NT2/D1 (cell line): ENCODE results near the gene SIGLEC11.
A peak's percentile ranks its signal among the peaks of the same experiment; 100 is the strongest.
"Not testable (repeated sequence)": the region's sequence is repeated elsewhere in the genome, so short reads cannot be mapped to it uniquely, and the experiment has no call there.

Experiments
- DNase-seq: peaks from one replicate; pipeline ENCODE4 v3.0.0-alpha.2; 2011; ENCODE audit warnings: low read depth, low spot score
- H3K27me3 ChIP-seq: 2 replicates; pipeline ENCODE4 v1.6.0; 2011; ENCODE audit warnings: mild to moderate bottlenecking; ENCODE audit not compliant: insufficient read length, insufficient read depth
- H3K36me3 ChIP-seq: 2 replicates; pipeline ENCODE4 v1.6.1; 2011; ENCODE audit warnings: mild to moderate bottlenecking, low read length, mixed read lengths; ENCODE audit not compliant: insufficient read depth, insufficient read length
- H3K4me1 ChIP-seq: 2 replicates; pipeline ENCODE4 v1.5.1; 2011; ENCODE audit not compliant: insufficient read depth, insufficient read length
- H3K4me3 ChIP-seq: 2 replicates; pipeline ENCODE4 v1.5.1; 2011; ENCODE audit warnings: low read depth; ENCODE audit not compliant: insufficient read length
- H3K9ac ChIP-seq: 2 replicates; pipeline ENCODE4 v1.6.0; 2011; ENCODE audit warnings: low read depth; ENCODE audit not compliant: insufficient read length
- H3K9me3 ChIP-seq: 2 replicates; pipeline ENCODE4 v1.5.1; 2011; ENCODE audit warnings: mild to moderate bottlenecking, low read length; ENCODE audit not compliant: insufficient read depth
- SUZ12 ChIP-seq: IDR thresholded peaks from 2 replicates; pipeline ENCODE4 v1.6.1; 2011; ENCODE audit not compliant: insufficient read length, insufficient read depth; ENCODE audit errors: extremely low read depth
- YY1 ChIP-seq: IDR thresholded peaks from 2 replicates; pipeline ENCODE4 v1.6.1; 2011; ENCODE audit not compliant: insufficient read length, insufficient read depth
- ZNF274 ChIP-seq: IDR thresholded peaks from 2 replicates; pipeline ENCODE4 v1.6.1; 2011; ENCODE audit warnings: mild to moderate bottlenecking, low read depth, low read length

SIGLEC11 gene

GRCh38 chr19:49960980-49961379 is at the start of gene SIGLEC11:
TSS of gene SIGLEC11 (minus strand) at chr19:49961172. CDS start at chr19:49961081, 91 bp downstream.
- not testable (repeated sequence) for H3K4me1 ChIP-seq, DNase-seq, H3K36me3 ChIP-seq, H3K4me3 ChIP-seq, H3K9ac ChIP-seq, H3K27me3 ChIP-seq, H3K9me3 ChIP-seq

DNA sequence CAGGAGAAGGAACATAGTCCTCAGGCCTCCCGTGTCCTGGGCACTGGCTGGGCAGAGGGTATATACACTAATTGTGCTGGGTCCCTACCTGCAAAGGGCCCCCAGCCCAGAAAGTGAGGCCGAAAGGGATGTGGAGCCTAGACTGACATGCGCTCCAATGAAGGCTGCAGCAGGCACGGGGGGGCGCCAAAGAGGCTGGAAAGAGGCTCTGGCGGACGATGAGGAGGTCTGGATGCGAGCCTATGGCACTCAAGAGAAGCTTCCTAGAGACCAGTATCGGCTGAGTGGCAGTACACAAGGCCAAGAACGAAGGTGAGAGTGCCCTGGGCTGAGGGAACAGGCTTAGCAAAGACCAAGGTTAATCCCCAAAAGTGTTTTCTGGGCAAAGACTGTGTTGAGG is 47.6 kb upstream of the SIGLEC11 start:
- Histone ChIP-seq H3K4me3 (no peak overlapping the region), H3K9ac (no peak overlapping the region), H3K9me3 (no peaks in the 10 kb centered on the region), H3K36me3 (peaks cover 41% of the 10 kb centered on the region), H3K27me3 (no peaks in the 10 kb centered on the region), H3K4me1 (peaks cover 6% of the 10 kb centered on the region)
- no peak for TF ChIP-seq YY1
- DNase-seq, result peak; percentile 2

GRCh38 chr19:50007947-50008346 is 47.0 kb upstream of the SIGLEC11 start:
- H3K36me3 ChIP-seq, result peaks cover 45% of the 10 kb centered on the region
- TF ChIP-seq ZNF274 (no peak), SUZ12 (no peak), YY1 (no peak)
- no peak for DNase-seq

GRCh38 chr19:50007170-50007569 is 46.2 kb upstream of the SIGLEC11 start:
- no peak overlapping the region for H3K4me3 ChIP-seq
- no peaks in the 10 kb centered on the region for H3K27me3 ChIP-seq
- peaks cover 6% of the 10 kb centered on the region for H3K4me1 ChIP-seq
- peaks cover 47% of the 10 kb centered on the region for H3K36me3 ChIP-seq
- TF ChIP-seq ZNF274 (no peak), YY1 (no peak), SUZ12 (no peak)
- DNase-seq, result no peak
- H3K9me3 ChIP-seq, result no peaks in the 10 kb centered on the region
- H3K9ac ChIP-seq, result no peak overlapping the region

More at GRCh38 chr19:50007947-50008346, 47.0 kb upstream of the SIGLEC11 start:
- H3K9me3 ChIP-seq, result no peaks in the 10 kb centered on the region
- no peak overlapping the region for H3K4me3 ChIP-seq
- no peak overlapping the region for H3K9ac ChIP-seq
- no peaks in the 10 kb centered on the region for H3K27me3 ChIP-seq
- H3K4me1 ChIP-seq, result peaks cover 6% of the 10 kb centered on the region

GRCh38 chr19:50005428-50005827 is 44.5 kb upstream of the SIGLEC11 start:
- no peaks in the 10 kb centered on the region for H3K27me3 ChIP-seq
- no peak overlapping the region for H3K9ac ChIP-seq
- H3K9me3 ChIP-seq, result no peaks in the 10 kb centered on the region
- peaks cover 62% of the 10 kb centered on the region for H3K36me3 ChIP-seq
- no peak for DNase-seq
- H3K4me3 ChIP-seq, result no peak overlapping the region
- H3K4me1 ChIP-seq, result peaks cover 6% of the 10 kb centered on the region
- no peak for TF ChIP-seq ZNF274
- TF ChIP-seq SUZ12, result no peak
- no peak for TF ChIP-seq YY1

- peaks cover 6% of the 10 kb centered on the region for H3K4me1 ChIP-seq
- peaks cover 76% of the 10 kb centered on the region for H3K36me3 ChIP-seq
- no peak overlapping the region for H3K9ac ChIP-seq
- H3K4me3 ChIP-seq, result no peak overlapping the region
- H3K27me3 ChIP-seq, result no peaks in the 10 kb centered on the region
- TF ChIP-seq YY1 (no peak), ZNF274 (no peak), SUZ12 (no peak)
- no peaks in the 10 kb centered on the region for H3K9me3 ChIP-seq
- no peak for DNase-seq
Measured at GRCh38 chr19:50003810-50004419, 42.9 kb upstream of the SIGLEC11 start.

DNA sequence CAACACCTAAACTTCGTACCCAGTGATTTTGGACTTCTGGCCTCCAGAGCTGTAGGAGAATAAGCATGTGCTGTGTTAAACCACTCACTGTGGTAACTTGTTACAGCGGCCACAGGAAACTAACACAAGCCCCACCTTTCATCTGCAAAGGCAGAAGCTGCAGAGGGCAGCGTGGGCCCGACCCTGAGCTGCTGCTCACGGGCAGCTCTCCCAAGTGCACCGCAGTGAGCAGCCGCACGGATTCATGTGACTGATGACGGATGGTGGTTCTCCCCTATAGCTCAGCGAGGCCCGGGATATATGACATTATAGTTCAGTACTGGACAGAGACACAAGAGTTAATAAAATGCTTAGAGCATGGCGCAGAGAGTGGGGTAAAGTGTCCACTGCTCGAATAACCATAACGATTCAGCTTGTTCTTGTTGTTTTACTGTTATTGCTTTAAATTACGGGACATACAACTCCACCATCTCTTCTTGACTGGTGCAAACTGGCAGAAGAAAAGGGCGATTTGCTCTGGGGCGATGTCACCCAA is 42.3 kb upstream of the SIGLEC11 start:
- no peak for DNase-seq
- H3K9me3 ChIP-seq, result no peaks in the 10 kb centered on the region
- peaks cover 74% of the 10 kb centered on the region for H3K36me3 ChIP-seq
- H3K4me3 ChIP-seq, result no peak overlapping the region
- no peak overlapping the region for H3K9ac ChIP-seq
- H3K4me1 ChIP-seq, result peaks cover under 1% of the 10 kb centered on the region
- no peak for TF ChIP-seq YY1
- no peak for TF ChIP-seq ZNF274
- TF ChIP-seq SUZ12, result no peak
- no peaks in the 10 kb centered on the region for H3K27me3 ChIP-seq
